Endothelial cell of umbilical vein (primary cell): ENCODE results near the gene MACO1. TPM values are rescaled to one million over a fixed set of nuclear protein-coding genes. Genes with fewer than 3 reads are reported as not detected.

Source experiments
- BruUV-seq: library from RNA; stranded (reverse); fragments of 400-500 nt; replicated peaks from 2 replicates; lab custom pipeline; 2021; lab: Mats Ljungman, UMichigan
- CTCF ChIA-PET: fragments of 300-600, 350-600 bp; sonication (Branson Sonifier 250); formaldehyde crosslinking; loops from one replicate; lab custom pipeline; 2021; ENCODE audit warnings: antibody characterized with exemption, inconsistent platforms; lab: Charles Lee
- POLR2A ChIA-PET: fragments of 300-600, 350-600 bp; sonication (Branson Sonifier 250); formaldehyde crosslinking; loops from one replicate; lab custom pipeline; 2021; ENCODE audit warnings: antibody characterized with exemption, inconsistent platforms; lab: Charles Lee
- DNase-seq: peaks from one replicate; pipeline ENCODE4 v3.0.0-alpha.2; 2011; ENCODE audit warnings: low read depth, low spot score
- FAIRE-seq: peaks from 2 replicates; lab custom pipeline; 2011; peaks lifted over from hg19 to GRCh38; lab: Jason Lieb, UNC
- H2AFZ ChIP-seq: 2 replicates; pipeline ENCODE4 v1.6.0; 2012; ENCODE audit warnings: low read depth, low read length, control low read depth, inconsistent platforms
- H3K27ac ChIP-seq: 2 replicates; pipeline ENCODE4 v1.5.1; 2011; ENCODE audit warnings: low read depth, mild to moderate bottlenecking, control low read depth, low read length, moderate library complexity; ENCODE audit not compliant: insufficient read depth
- H3K27me3 ChIP-seq, 2 experiments: 2 replicates each; pipeline versions ENCODE4 v1.6.0 to v1.6.1; 2011; ENCODE audit warnings: low read length in 2 of 2, mixed read lengths in 1 of 2; ENCODE audit not compliant: control insufficient read depth in 2 of 2, insufficient read depth in 2 of 2
- H3K36me3 ChIP-seq, 2 experiments: 2 replicates in 1 of 2; 3 replicates in 1 of 2; pipeline ENCODE4 v1.5.1; 2011; ENCODE audit warnings: low read length in 2 of 2, mild to moderate bottlenecking in 1 of 2, moderate library complexity in 1 of 2; ENCODE audit not compliant: control insufficient read depth in 2 of 2, insufficient read depth in 2 of 2; ENCODE audit errors: extremely low read depth in 1 of 2
- H3K4me1 ChIP-seq: 3 replicates; pipeline ENCODE4 v1.5.1; 2011; ENCODE audit warnings: mild to moderate bottlenecking, low read length; ENCODE audit not compliant: control insufficient read depth, insufficient read depth; ENCODE audit errors: extremely low read depth
- H3K4me2 ChIP-seq: 2 replicates; pipeline ENCODE4 v1.6.1; 2011; ENCODE audit warnings: low read length, control low read depth, mixed read lengths; ENCODE audit not compliant: insufficient read depth
- H3K4me3 ChIP-seq, 3 experiments: fragments of 200-600 bp in 1 of 3; sonication (generic), shearing (Covaris generic) in 1 of 3; replicated peaks in 1 of 3; 2 replicates each; pipeline ENCODE4 v1.5.1; 2011 to 2016; ENCODE audit warnings: control low read depth in 3 of 3, low read length in 3 of 3, mild to moderate bottlenecking in 2 of 3, inconsistent platforms in 1 of 3, low read depth in 1 of 3, moderate library complexity in 1 of 3; ENCODE audit not compliant: insufficient read depth in 1 of 3
- H3K79me2 ChIP-seq: 2 replicates; pipeline ENCODE4 v1.6.0; 2012; ENCODE audit warnings: low read length, inconsistent platforms; ENCODE audit not compliant: control insufficient read depth, insufficient read depth
- H3K9ac ChIP-seq: replicated peaks from 2 replicates; pipeline ENCODE3; 2011; ENCODE audit warnings: low read length, control low read depth; ENCODE audit not compliant: insufficient read depth; ENCODE audit errors: extremely low read depth
- H3K9me1 ChIP-seq: replicated peaks from 3 replicates; pipeline ENCODE4 v1.6.0; 2011; ENCODE audit warnings: mild to moderate bottlenecking, low read length; ENCODE audit not compliant: control insufficient read depth, insufficient read depth; ENCODE audit errors: extremely low read depth
- H3K9me3 ChIP-seq: replicated peaks from 2 replicates; pipeline ENCODE4 v1.5.1; 2012; ENCODE audit warnings: low read length, inconsistent platforms; ENCODE audit not compliant: control insufficient read depth, insufficient read depth
- H4K20me1 ChIP-seq: replicated peaks from 2 replicates; pipeline ENCODE3; 2011; ENCODE audit warnings: mild to moderate bottlenecking, low read length; ENCODE audit not compliant: control insufficient read depth, insufficient read depth; ENCODE audit errors: extremely low read depth
- EZH2 ChIP-seq: IDR thresholded peaks from 2 replicates; pipeline ENCODE4 v1.6.1; 2012; ENCODE audit warnings: borderline replicate concordance, low read depth, mild to moderate bottlenecking, moderate library complexity, low read length, inconsistent platforms; ENCODE audit not compliant: severe bottlenecking
- FOS ChIP-seq: IDR thresholded peaks from 2 replicates; pipeline ENCODE4 v1.6.1; 2011; ENCODE audit warnings: mild to moderate bottlenecking, low read length, moderate library complexity, borderline replicate concordance; ENCODE audit not compliant: insufficient read depth
- GATA2 ChIP-seq: IDR thresholded peaks from 2 replicates; pipeline ENCODE4 v1.7.0; 2011; ENCODE audit warnings: low read depth, mild to moderate bottlenecking, moderate library complexity, mixed read lengths, low read length; ENCODE audit not compliant: insufficient read length, insufficient read depth
- JUN ChIP-seq: IDR thresholded peaks from 2 replicates; pipeline ENCODE4 v1.6.1; 2011; ENCODE audit warnings: borderline replicate concordance, low read depth; ENCODE audit not compliant: insufficient read length, insufficient read depth
- MAX ChIP-seq: IDR thresholded peaks from 2 replicates; pipeline ENCODE4 v1.6.1; 2011; ENCODE audit not compliant: insufficient read depth, insufficient read length
- MYC ChIP-seq: IDR thresholded peaks from one replicate; pipeline ENCODE4 v1.6.1; 2011; ENCODE audit warnings: mild to moderate bottlenecking, low read depth, low read length
- POLR2AphosphoS5 ChIP-seq: IDR thresholded peaks from 2 replicates; pipeline ENCODE4 v1.6.1; 2012; ENCODE audit warnings: low read depth, mild to moderate bottlenecking, control low read depth, low read length, moderate library complexity; ENCODE audit not compliant: insufficient read depth
- dilution Hi-C: fragments of 300-500 bp; cut with MboI; formaldehyde crosslinking; loops from one replicate; pipeline ENCODE4 v1.15.0; 2019; ENCODE audit warnings: low sequenced_read_pairs; ENCODE audit not compliant: extremely low pct_ligation_motif_present
- intact Hi-C: fragments of 100-400 bp; cut with micrococcal nuclease; formaldehyde crosslinking; loops from one replicate; pipeline ENCODE4 v1.10.0; 2022
- polyA plus RNA-seq, 4 experiments: library from polyadenylated mRNA; depleted of rRNA in 3 of 4; stranded (reverse) in 3 of 4; unstranded in 1 of 4; fragments of >200 nt; gene quantifications; 2 replicates each; pipeline versions ENCODE4 v1.2.1 to v1.2.3, GENCODE V29; 2011 to 2012; ENCODE audit warnings: missing spikeins in 1 of 4
- total RNA-seq: library from RNA; stranded (reverse); gene quantifications from 2 replicates; pipeline ENCODE4 v1.2.3, GENCODE V29; 2021
- TF ChIP-seq, protein P1 (sequence below), 2 donors: IDR thresholded peaks; 1 replicate in 1 of 2; 2 replicates in 1 of 2; pipeline ENCODE4 v1.5.1; 2011; ENCODE audit warnings: low read length in 2 of 2, mild to moderate bottlenecking in 2 of 2, moderate library complexity in 2 of 2, control low read depth in 1 of 2, inconsistent platforms in 1 of 2, low read depth in 1 of 2; ENCODE audit not compliant: insufficient read depth in 1 of 2; ENCODE audit errors: extremely low read depth in 1 of 2

Gene MACO1
- total and polyA plus RNA-seq, 2 donors (not counting 3 experiments of a cell fraction or from before 2014, with no cell fraction given), result 7.7 to 24.4 TPM

DNA sequence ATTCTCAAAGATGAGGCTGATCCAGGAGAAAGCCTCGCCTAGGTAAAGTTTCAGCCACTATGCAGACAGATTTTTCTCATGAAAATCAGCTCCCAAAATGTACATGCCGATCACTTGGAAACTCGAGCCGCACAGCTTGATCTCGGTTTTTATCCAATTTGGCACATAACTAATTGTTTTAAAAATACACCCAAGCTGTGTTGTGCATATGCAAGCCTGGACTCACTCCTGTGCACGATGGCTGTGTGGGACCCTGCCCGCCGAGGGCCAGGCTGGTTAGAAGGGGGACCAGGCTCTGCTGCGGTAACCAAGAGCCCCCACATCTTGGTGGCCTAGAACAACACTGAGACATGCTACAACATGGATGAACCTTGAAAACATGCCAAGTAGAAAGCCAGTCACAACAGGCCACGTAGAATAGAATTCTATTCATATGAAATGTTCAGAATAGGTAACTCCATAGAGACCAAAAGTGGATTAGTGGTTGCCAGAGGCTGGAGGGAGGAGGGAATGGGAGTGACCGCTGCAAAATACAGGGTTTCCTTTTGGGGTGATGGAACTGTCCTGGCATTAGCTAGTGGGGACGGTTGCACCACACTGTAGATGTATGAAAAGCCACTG lies 96.6 kb downstream of the MACO1 start:
- Histone ChIP-seq H3K27ac (no peak overlapping the region), H3K4me2 (no peak overlapping the region), H3K79me2 (no peaks in the 10 kb centered on the region), H3K36me3 (no peaks in the 10 kb centered on the region), H3K9ac (no peak overlapping the region), H4K20me1 (no peaks in the 10 kb centered on the region), H3K27me3 (peaks cover 0 to 2% of the 10 kb centered on the region in 2 experiments), H3K9me3 (no peaks in the 10 kb centered on the region), H3K4me3 (no peak overlapping the region), H3K9me1 (no peaks in the 10 kb centered on the region), H2AFZ (no peak overlapping the region), H3K4me1 (peaks cover 5% of the 10 kb centered on the region)
- TF ChIP-seq, protein P1, sequence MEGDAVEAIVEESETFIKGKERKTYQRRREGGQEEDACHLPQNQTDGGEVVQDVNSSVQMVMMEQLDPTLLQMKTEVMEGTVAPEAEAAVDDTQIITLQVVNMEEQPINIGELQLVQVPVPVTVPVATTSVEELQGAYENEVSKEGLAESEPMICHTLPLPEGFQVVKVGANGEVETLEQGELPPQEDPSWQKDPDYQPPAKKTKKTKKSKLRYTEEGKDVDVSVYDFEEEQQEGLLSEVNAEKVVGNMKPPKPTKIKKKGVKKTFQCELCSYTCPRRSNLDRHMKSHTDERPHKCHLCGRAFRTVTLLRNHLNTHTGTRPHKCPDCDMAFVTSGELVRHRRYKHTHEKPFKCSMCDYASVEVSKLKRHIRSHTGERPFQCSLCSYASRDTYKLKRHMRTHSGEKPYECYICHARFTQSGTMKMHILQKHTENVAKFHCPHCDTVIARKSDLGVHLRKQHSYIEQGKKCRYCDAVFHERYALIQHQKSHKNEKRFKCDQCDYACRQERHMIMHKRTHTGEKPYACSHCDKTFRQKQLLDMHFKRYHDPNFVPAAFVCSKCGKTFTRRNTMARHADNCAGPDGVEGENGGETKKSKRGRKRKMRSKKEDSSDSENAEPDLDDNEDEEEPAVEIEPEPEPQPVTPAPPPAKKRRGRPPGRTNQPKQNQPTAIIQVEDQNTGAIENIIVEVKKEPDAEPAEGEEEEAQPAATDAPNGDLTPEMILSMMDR (IDR thresholded peaks at IDR 0.05; ENCODE audit: extremely low read depth in 1 of 2, insufficient read depth in 1 of 2, low read depth in 1 of 2, low read length in 2 of 2), result no peak
- TF ChIP-seq MYC, result no peak
- TF ChIP-seq GATA2, result no peak
- no peak for TF ChIP-seq JUN
- no peak for TF ChIP-seq MAX
- TF ChIP-seq POLR2AphosphoS5, result no peak
- no peak for TF ChIP-seq FOS
- no peak for TF ChIP-seq EZH2
- CTCF ChIA-PET, result no interaction called here
- dilution Hi-C loops, result no loop called here
- POLR2A ChIA-PET, result no interaction called here
- DNase-seq (no peak), FAIRE-seq (no peak)
- BruUV-seq, result no TSS peak
- intact Hi-C loops, result no loop called here
